ENCODE measurements around the gene TAC3. TPM values are rescaled to one million over a fixed set of nuclear protein-coding genes. Genes with fewer than 3 reads are reported as not detected.
"Not testable (repeated sequence)": the region's sequence is repeated elsewhere in the genome, so short reads cannot be mapped to it uniquely, and the experiment has no call there.

TAC3 gene
- total RNA-seq, result not detected

- no peak for DNase-seq
- CTCF ChIA-PET, result interaction anchor here (0.8 to 5.4 kb wide), 6 partner anchors 10 to 96 kb away, joined by 3 to 20 read pairs (median 4); partner anchors contain the start of gene ZBTB39
- no peak within 1 kb of the TSS for H3K27ac Mint-ChIP-seq
Observed at GRCh38 chr12:57016348-57016747, at the start of gene TAC3. Gene TAC3 (minus strand): TSS chr12:57016529. CDS start chr12:57015797, 732 bp downstream.

GRCh38 chr12:57063991-57064685 lies 47.8 kb upstream of the TAC3 start:
- Mint-ChIP-seq H3K9me3 (ENCODE audit: low read depth) (no peaks in the 10 kb centered on the region), H3K27ac (peak overlapping the region; percentile 95), H3K36me3 (peaks cover 62% of the 10 kb centered on the region), H3K4me1 (peaks cover 34% of the 10 kb centered on the region), H3K4me3 (peak overlapping the region; percentile 71), H3K27me3 (no peaks in the 10 kb centered on the region)
- peak; percentile 91 for ATAC-seq
- CTCF ChIA-PET, result interaction anchor here (1.0 to 11.2 kb wide), 7 partner anchors 9 to 57 kb away, joined by 3 to 117 read pairs (median 6); partner anchors contain the start of genes STAT6 and ZBTB39
- peak; percentile 70 for DNase-seq

More at GRCh38 chr12:57016348-57016747, at the start of gene TAC3:
- no peak for ATAC-seq
- H3K4me3 Mint-ChIP-seq, result no peak within 1 kb of the TSS
- no peaks in the 10 kb centered on the region for H3K36me3 Mint-ChIP-seq
- peaks cover 28% of the 10 kb centered on the region for H3K27me3 Mint-ChIP-seq
- H3K9me3 Mint-ChIP-seq (ENCODE audit: low read depth), result no peaks in the 10 kb centered on the region
- peaks cover 7% of the 10 kb centered on the region for H3K4me1 Mint-ChIP-seq

- DNase-seq, result no peak
- Mint-ChIP-seq H3K4me3 (no peak overlapping the region), H3K36me3 (peaks cover 58% of the 10 kb centered on the region), H3K27ac (no peak overlapping the region), H3K9me3 (ENCODE audit: low read depth) (no peaks in the 10 kb centered on the region), H3K27me3 (no peaks in the 10 kb centered on the region), H3K4me1 (peaks cover 10% of the 10 kb centered on the region)
- CTCF ChIA-PET, result interaction anchor here (1.0 to 11.2 kb wide), 10 partner anchors 10 to 185 kb away, joined by 3 to 117 read pairs (median 11); partner anchors contain the start of genes MYO1A and STAT6
- ATAC-seq, result no peak
Observed at GRCh38 chr12:57058454-57058853, 42.1 kb upstream of the TAC3 start.

GRCh38 chr12:57057067-57057751 lies 40.9 kb upstream of the TAC3 start:
- CTCF ChIA-PET, result interaction anchor here (1.0 to 11.2 kb wide), 8 partner anchors 9 to 126 kb away, joined by 3 to 117 read pairs (median 17); partner anchors contain the start of genes MYO1A and STAT6
- no peaks in the 10 kb centered on the region for H3K27me3 Mint-ChIP-seq
- ATAC-seq (peak; percentile 23), DNase-seq (no peak)
- H3K36me3 Mint-ChIP-seq, result peaks cover 59% of the 10 kb centered on the region
- H3K4me3 Mint-ChIP-seq, result no peak overlapping the region
- H3K4me1 Mint-ChIP-seq, result peaks cover 5% of the 10 kb centered on the region
- H3K9me3 Mint-ChIP-seq (ENCODE audit: low read depth), result no peaks in the 10 kb centered on the region
- H3K27ac Mint-ChIP-seq, result no peak overlapping the region

- CTCF ChIA-PET, result interaction anchor here (0.8 to 11.2 kb wide), 4 partner anchors 48 to 127 kb away, joined by 3 to 117 read pairs (median 19); partner anchors contain the start of gene STAT6
- Mint-ChIP-seq H3K36me3 (peaks cover 55% of the 10 kb centered on the region), H3K9me3 (ENCODE audit: low read depth) (no peaks in the 10 kb centered on the region), H3K27ac (no peak overlapping the region), H3K27me3 (no peaks in the 10 kb centered on the region), H3K4me3 (no peak overlapping the region), H3K4me1 (peaks cover 6% of the 10 kb centered on the region)
- no peak for DNase-seq
- no peak for ATAC-seq
Observed at GRCh38 chr12:57055824-57056223, 39.5 kb upstream of the TAC3 start.

GRCh38 chr12:57053901-57054300 lies 37.6 kb upstream of the TAC3 start:
- DNase-seq; H3K9me3 Mint-ChIP-seq (ENCODE audit: low read depth); H3K4me3 Mint-ChIP-seq; H3K4me1 Mint-ChIP-seq; H3K27ac Mint-ChIP-seq; CTCF ChIA-PET; ATAC-seq; H3K27me3 Mint-ChIP-seq: not testable (repeated sequence)
- H3K36me3 Mint-ChIP-seq, result peaks cover 42% of the 10 kb centered on the region

GRCh38 chr12:57053146-57053545 lies 36.8 kb upstream of the TAC3 start:
- H3K27ac Mint-ChIP-seq; H3K9me3 Mint-ChIP-seq (ENCODE audit: low read depth); DNase-seq; H3K4me3 Mint-ChIP-seq; ATAC-seq; H3K27me3 Mint-ChIP-seq: not testable (repeated sequence)
- CTCF ChIA-PET, result interaction anchor here (0.8 to 7.9 kb wide), 4 partner anchors 7 to 752 kb away, joined by 3 to 43 read pairs (median 3); partner anchors contain the start of gene STAT6
- Mint-ChIP-seq H3K4me1 (peaks cover 13% of the 10 kb centered on the region), H3K36me3 (peaks cover 37% of the 10 kb centered on the region)

- Mint-ChIP-seq H3K4me3 (no peak overlapping the region), H3K9me3 (ENCODE audit: low read depth) (no peaks in the 10 kb centered on the region), H3K4me1 (peaks cover 35% of the 10 kb centered on the region), H3K27me3 (peaks cover 14% of the 10 kb centered on the region), H3K27ac (no peak overlapping the region), H3K36me3 (peaks cover 21% of the 10 kb centered on the region)
- CTCF ChIA-PET, result interaction anchor here (0.8 to 7.9 kb wide), 10 partner anchors 9 to 76 kb away, joined by 3 to 51 read pairs (median 5); partner anchors contain the start of genes NEMP1, STAT6 and TAC3
- ATAC-seq (no peak), DNase-seq (no peak)
Observed at GRCh38 chr12:57051011-57051410, 34.7 kb upstream of the TAC3 start.

GRCh38 chr12:57049890-57050289 lies 33.6 kb upstream of the TAC3 start, which contains the start of gene MYO1A:
Gene MYO1A (minus strand): TSS chr12:57050129. CDS start chr12:57048323, 1,806 bp downstream.
- Mint-ChIP-seq H3K9me3 (ENCODE audit: low read depth) (no peaks in the 10 kb centered on the region), H3K4me1 (peaks cover 40% of the 10 kb centered on the region), H3K27ac (no peak within 1 kb of the TSS), H3K4me3 (no peak within 1 kb of the TSS), H3K36me3 (peaks cover 14% of the 10 kb centered on the region), H3K27me3 (peaks cover 20% of the 10 kb centered on the region)
- no peak for ATAC-seq
- CTCF ChIA-PET, result interaction anchor here (1.2 to 7.9 kb wide), 6 partner anchors 10 to 62 kb away, joined by 4 to 51 read pairs (median 31); partner anchors contain the start of gene STAT6
- DNase-seq, result no peak

- H3K4me3 Mint-ChIP-seq, result no peak overlapping the region
- ATAC-seq, result no peak
- CTCF ChIA-PET, result interaction anchor here (1.0 to 7.9 kb wide), 8 partner anchors 11 to 63 kb away, joined by 3 to 51 read pairs (median 12); partner anchors contain the start of gene STAT6
- H3K27ac Mint-ChIP-seq, result no peak overlapping the region
- peaks cover 22% of the 10 kb centered on the region for H3K27me3 Mint-ChIP-seq
- no peak for DNase-seq
- H3K4me1 Mint-ChIP-seq, result peaks cover 40% of the 10 kb centered on the region
- H3K9me3 Mint-ChIP-seq (ENCODE audit: low read depth), result no peaks in the 10 kb centered on the region
- peaks cover 12% of the 10 kb centered on the region for H3K36me3 Mint-ChIP-seq
Observed at GRCh38 chr12:57049119-57049446, 32.8 kb upstream of the TAC3 start.

- ATAC-seq (no peak), DNase-seq (no peak)
- no peak overlapping the region for H3K4me3 Mint-ChIP-seq
- H3K4me1 Mint-ChIP-seq, result peaks cover 37% of the 10 kb centered on the region
- peaks cover 7% of the 10 kb centered on the region for H3K36me3 Mint-ChIP-seq
- peak overlapping the region; percentile 33 for H3K27ac Mint-ChIP-seq
- H3K9me3 Mint-ChIP-seq (ENCODE audit: low read depth), result no peaks in the 10 kb centered on the region
- CTCF ChIA-PET, result interaction anchor here (0.9 to 7.9 kb wide), 13 partner anchors 11 to 64 kb away, joined by 3 to 51 read pairs (median 5); partner anchors contain the start of genes STAT6 and TAC3
- peaks cover 22% of the 10 kb centered on the region for H3K27me3 Mint-ChIP-seq
Observed at GRCh38 chr12:57048423-57049118, 32.2 kb upstream of the TAC3 start.

- Mint-ChIP-seq H3K4me3 (no peak overlapping the region), H3K36me3 (peaks cover 2% of the 10 kb centered on the region), H3K27me3 (peaks cover 22% of the 10 kb centered on the region), H3K4me1 (peaks cover 37% of the 10 kb centered on the region), H3K9me3 (ENCODE audit: low read depth) (no peaks in the 10 kb centered on the region), H3K27ac (peak overlapping the region; percentile 74)
- no peak for ATAC-seq
- DNase-seq, result no peak
- CTCF ChIA-PET, result interaction anchor here (0.9 to 7.9 kb wide), 13 partner anchors 12 to 64 kb away, joined by 3 to 51 read pairs (median 5); partner anchors contain the start of genes STAT6 and TAC3
Observed at GRCh38 chr12:57047981-57048380, 31.7 kb upstream of the TAC3 start.
